GM18909 (cell line): Measurements from ENCODE around the gene KANK4.

Experiments
- ATAC-seq: cut with Tn5 transposase; IDR thresholded peaks from one replicate; pipeline ENCODE4 v1.9.1; 2021; ENCODE audit warnings: mild to moderate bottlenecking; ENCODE audit not compliant: unreplicated experiment, poor library complexity

The KANK4 gene

DNA sequence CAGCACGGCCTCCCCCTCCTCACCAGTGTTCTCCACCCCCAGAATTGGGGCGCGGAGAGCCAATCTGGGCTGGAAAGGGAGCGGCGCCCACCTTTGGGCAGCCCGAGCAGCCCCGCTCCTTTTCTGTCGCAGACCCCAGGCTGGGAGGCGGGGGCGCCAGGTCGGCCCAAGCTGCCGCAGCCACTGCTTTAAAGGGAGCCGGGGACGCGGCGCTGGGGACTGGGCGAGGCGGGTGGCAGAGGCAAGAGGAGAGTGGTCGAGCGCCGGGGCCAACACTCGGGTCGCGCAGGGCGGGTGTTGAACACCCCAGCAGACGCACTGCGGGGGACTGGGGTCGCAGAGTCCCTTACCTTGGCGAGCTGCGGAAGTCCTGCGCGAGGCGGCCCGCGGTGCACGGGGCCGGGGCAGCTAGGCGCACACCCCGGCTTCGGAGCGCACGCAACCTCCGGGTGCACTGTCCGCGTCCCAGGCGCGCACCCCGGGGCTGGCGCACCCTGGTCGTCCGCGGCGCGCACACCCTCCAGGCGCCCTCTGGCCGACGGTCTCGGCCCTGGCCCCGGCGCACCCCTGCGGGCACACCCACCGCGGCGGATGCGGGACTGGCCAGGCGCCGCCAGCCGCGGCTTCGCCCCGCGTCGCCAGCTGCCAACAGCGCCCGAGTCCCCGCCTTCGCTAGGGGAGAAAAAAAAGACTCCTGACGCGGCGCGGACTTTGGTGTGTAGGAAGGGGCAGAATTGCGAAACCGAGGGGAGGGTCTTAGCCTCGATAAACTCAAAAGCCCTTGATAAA lies at the start of gene KANK4:
Gene KANK4 (minus strand): TSS at position 679 of the 789 bp plus-strand sequence. CDS start 37,870 bp downstream, outside the sequence.
- ATAC-seq = no peak

DNA sequence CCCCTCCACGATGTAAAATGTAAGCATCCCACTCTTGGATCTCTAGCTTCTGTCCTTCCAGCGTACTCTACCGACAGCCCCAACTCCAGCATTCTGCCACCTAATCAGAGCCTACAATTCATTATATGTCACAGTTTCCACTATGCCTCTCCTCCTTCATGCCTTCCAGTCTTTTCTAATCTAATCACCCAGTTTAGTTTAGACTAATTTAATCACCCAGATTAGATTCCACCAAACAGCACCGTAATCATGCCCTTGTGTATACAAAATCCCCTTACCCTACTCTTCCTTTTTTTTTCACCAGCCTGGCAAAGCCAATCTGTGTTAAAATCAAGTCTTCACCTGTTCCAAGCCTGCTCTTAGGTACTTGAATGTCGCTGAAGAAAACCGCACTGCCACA lies 49.8 kb upstream of the KANK4 start:
- no peak for ATAC-seq

DNA sequence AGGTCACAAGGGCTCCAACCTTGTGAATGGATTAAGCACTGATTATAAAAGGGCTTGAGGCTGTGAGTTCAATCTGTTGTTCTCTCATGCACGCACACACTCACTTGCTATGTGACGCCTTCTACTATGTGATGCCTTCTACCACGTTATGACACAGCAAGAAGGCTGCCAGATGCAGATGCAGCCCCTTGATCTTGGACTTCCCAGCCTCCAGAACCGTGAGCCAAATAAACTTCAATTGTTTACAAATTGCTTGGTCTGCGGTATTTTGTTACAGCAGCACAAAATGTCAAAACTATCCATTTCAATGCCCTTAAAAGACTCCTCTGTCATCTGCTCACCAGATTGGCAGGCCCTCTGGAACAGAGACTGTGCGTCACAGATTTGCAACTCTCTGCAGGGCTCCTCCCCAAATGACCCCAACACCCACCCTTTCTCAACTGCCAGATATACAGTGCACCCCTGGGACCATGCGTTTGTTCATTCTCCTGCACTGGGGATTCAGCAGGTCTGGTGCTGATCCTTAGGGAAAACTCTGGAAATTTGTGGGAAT lies 47.8 kb upstream of the KANK4 start:
- ATAC-seq = no peak

DNA sequence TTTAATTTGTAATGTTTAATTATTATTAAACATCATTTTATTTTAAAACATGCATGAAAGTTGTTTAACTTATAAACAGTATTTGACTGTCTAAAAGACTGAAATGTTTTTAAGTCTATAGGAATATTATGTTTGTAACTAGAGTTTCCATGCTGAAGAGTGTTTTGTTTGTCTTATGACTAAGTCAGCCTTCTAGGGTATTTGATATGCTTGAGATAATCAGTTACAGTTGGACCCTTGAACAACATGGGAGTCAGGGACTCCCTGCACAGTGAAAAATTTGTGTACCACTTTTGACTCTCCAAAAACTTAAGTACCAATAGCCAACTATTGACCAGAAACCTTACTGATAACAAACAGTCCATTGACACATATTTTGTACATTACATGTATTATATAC lies 45.5 kb upstream of the KANK4 start:
- no peak for ATAC-seq

DNA sequence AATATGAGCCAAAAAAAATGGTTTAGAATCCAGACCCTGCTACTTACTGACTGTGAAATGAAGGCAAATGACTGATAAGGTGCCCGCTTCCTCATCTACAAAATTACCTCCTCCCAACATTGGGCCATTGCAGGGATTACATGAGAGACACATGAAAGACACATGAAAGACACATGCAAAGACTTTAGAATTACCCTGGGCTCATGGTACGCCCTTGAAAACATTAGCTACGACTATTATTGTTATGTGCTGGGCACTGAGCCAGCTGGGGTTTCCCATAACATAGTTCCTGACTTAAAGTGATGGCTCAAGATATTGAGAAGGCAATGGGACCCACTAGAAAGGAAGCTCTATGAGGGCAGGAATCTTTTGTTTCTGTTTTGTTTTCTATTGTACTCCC lies 43.7 kb upstream of the KANK4 start:
- no peak for ATAC-seq

DNA sequence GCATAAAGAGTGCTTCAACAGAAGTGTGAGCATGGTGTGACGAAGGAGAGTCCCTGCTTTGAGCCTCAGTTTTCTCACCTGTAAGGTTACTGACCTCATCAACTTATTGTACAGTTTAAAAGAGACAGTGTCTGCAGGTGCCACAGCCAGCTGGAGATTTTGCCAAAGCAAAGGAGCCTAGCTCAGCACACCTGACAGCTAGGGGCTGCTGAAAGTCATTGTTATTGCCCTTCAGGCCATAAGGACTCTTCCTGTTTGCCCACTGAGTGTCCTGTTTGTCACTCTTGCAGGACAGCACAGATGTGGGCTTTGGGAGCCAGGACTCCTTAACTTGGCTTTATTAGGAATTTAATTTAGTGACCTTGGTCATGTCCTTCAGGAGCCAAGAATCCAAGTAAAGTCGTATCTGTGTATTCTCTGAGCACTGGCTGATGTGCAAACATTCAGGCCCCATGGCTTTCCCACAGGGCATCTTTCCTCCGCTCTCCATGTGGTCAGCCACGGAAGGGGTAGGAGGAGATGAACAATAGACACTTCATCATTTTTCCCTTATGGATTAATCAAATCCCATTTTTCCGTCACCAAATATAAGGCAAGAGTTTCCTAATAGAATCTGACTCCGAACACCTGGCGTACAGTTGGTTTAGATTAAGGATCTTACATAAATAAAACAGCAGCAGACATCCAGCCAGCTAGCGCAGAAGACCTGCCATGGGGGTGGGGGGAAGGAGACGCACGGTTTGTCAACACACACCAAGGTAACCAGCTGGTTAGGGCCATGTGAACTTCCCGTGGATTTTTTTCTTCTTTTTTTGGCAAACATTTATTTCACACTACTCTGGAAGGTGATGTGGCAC lies 43.1 kb upstream of the KANK4 start:
- ATAC-seq = no peak

DNA sequence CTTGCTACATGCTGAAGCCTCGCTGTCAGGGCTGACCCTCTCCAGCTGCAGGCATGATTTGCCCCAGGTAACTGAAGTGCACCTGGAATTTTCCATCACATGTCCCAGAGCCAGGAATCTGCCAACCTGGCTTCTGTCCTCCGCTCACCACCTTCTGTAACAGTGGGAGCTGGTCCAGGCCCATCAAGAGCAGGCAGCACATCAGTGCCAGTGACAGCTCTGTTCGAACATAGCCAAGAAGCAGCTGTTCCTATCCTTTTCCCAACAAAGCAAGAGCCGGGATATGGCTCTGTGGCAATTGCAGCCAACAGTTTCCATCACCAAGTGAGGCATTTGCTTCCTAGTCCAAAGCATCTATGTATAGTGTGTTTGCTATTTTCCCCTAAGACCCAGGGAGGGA lies 42.2 kb upstream of the KANK4 start:
- no peak for ATAC-seq

DNA sequence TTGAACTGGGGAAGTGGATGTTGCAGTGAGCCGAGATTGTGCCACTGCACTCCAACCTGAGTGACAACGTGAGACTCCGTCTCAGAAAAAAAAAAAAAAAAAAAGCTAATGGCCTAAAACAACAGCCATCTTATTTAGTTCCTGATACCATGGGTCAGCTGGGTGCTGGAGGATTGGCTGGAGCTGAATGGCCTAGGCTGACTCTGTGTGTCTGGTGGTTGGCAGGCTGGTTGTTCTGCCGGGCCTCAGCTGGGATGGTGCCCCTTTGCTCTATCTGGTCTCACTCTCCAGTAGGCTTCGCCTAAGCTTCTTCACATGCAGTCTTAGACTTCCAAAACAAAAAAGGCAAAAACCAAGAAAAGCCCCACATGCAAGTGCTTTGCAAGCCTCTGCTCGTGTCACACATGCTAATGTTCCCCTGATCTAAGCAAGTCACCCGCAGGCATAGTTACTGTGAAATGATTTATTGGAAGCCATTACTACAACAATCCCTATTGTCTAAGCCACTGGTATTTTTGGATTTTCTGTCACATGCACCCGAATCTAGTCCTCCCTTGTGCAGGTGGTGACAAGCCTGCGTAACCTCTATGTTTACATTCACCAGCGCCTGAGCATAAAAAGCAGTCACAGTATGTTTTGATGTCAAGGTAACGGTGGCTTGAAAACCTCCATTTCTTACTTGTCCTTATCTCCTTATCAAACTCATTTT lies 39.6 kb upstream of the KANK4 start:
- ATAC-seq = no peak

DNA sequence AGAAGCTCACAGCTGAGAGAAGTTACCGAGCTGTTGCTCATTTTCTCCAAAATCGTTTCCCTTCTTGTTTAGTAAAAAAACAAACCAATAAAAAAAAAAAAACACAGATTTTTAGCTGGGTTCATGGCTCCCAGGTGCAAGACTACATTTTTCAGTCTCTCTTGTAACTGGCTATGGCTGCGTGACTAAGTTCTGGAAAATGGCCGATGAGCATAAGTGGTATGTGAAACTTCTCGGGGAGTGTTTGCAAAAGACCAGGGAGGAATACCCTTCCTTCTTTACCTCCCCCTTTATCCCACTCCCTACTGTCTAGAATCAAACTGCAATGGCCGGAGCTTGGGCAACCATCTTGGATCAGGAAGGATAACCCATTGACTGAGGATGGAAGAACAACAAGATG lies 38.7 kb upstream of the KANK4 start:
- no peak for ATAC-seq

DNA sequence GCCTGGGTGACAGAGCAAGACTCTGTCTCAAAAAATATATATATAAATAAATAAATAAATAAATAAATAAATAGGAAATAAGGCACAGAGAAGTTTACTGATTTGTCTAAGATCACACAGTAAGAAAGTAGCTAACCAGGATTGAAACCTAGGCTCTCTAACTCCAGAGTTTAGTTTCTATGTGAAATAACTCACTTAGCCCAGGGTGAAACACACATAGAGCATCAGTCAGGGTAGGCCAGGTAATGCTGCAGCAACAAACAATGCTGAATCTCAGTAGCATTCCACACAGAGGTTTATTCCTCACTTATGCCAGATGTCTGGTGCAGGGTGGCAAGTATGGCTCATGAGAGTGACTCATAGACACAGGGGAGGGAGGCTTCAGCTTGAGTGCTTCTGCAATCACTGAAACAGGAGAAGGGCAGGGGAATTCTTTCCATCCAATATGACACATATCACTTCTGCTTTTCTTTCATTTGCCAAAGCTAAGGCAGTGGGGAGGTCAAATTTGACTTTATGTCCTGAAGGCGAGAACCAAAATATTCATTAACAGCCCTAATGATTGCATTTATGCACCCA lies 37.1 kb upstream of the KANK4 start:
- ATAC-seq = peak; percentile 53

DNA sequence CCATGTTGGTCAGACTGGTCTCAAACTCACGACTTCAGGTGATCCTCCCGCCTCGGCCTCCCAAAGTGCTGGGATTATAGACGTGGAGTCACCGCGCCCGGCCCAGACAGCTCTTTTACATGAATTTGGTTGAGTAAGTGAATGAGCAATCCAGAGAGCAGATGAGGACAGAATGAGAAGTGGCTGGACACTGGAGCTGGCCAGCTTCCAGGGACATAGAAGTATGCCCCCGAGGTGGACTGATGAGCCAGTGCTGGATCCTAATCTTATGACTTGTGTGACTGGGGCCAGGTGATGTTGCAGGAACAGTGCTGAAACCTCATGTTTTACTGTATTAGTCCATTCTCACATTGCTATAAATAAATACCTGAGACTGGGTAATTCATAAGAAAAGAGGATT lies 35.9 kb upstream of the KANK4 start:
- no peak for ATAC-seq

DNA sequence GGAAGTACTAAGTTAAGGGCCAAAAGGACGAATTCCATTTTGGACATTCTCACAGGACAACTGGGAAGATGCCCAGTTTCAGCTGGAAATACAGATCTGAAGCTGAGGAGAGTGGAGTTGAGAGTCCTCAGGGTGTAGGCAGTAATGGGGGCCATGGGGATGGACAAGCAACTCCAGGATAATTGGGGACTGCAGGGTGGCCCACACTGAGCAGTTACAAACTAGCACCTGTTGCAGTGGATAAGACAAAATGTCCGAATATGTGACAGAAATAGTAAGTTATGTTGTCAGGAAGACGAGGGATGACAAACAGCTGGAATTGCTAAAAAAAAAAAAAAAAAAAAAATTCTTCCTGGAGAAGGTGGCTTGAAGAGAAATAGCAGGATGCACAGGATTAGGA lies 34.6 kb upstream of the KANK4 start:
- ATAC-seq = no peak

DNA sequence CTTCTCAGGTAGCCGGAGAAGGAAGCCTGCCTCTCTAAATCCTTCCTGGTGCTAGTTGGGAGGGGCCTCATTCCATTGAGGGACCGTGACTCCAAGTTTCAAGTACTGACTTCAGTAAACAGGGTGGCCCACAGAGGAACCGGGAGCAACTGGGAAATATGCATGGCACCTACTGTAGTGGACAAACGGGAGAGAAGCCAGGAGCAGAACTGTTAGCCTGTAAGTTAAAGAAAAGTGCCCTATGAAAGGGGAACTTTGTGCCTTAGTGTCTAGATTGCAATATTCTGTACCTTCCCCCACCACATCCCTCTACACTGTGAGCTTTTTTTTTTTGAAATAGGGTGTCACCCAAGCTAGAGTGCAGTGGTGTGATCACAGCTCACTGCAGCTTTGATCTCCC lies 33.2 kb upstream of the KANK4 start:
- ATAC-seq = no peak

DNA sequence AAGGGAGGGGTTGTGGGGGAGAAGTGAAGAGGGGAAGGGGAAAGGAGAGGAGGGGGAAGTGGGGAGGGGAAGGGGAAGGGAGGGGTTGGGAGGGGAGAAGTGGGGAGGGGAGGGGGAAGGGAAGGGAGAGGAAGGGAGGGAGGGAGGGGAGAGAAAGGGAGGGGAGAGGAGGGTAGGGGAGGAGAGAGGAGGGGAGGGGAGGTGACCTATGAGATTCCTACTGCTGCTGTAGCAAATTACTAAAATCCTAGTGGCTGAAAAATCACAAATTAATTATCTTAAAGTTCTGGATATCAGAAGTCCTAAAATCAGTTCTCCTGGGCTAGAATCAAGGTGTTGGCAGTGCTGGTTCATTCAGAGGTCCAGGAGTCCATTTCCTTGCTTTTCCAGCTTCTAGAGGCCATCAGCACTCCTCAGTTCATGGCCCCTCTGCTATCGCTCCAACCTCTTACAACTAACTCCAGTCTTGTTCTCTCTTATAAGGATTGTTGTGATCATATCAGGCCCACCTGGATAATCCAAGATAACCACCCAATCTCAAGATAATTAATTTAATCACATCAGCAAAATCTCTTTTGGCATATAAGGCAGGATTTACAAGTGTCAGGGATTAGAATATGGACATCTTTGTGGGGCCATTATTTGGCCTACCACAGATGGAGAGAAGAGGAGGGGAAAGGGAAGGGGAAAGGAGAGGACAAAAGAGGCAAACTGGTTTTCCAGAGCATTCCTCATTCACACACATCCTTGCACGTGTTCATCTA lies 30.4 kb upstream of the KANK4 start:
- no peak for ATAC-seq

DNA sequence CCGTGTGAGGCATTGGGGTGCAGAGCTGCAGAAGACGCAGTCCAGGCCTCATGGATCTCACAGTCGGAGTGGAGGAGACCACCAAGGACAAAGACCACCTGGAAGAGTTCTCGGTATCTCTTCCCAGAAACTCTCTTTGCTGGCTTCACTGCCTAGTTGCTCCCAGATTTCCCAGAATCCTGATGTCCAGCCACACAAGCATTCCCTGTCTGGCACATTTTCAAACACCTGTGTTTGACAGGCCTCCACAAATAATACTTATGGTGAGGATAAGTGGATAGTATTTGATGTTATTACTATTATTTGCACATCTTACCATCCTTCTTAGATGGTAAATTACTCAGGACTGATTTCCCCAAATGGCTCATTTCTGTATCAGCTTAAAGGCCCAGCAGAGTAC lies 27.7 kb upstream of the KANK4 start:
- no peak for ATAC-seq

DNA sequence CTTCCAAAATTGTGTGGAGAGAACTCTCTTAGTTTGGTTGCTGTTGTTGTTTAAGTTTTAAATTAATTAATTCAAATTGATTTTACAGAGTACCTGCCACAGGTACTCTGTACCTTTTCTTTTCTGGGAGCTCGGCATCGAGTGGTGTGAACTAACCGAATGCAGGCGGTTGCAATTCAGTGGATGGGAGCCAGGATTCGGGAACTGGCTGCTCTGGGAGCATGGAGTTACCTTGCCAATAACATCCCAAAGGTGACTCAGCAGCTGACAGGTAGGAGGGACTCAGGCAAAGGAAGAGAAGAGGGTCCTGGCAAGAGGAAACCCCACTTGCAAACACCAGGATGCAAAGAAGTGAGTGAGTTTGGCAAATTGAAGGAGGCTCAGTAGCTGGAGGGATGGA lies 24.7 kb upstream of the KANK4 start:
- ATAC-seq = no peak

DNA sequence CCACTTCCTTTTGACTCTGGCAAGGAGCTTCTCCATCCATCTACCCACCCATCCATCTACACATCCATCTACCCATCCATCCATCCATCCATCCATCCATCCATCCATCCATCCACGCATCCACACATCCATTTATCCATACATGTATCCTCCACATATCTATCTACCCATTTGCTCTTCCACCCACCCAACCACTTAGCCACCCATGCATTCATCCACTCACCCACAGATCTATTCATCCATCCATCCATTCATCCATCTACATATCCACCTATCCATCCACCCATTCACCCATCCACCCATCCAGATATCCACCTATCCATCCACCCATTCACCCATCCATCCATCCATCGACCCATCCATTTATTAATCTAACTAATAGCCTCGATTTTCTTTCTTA lies 23.0 kb upstream of the KANK4 start:
- no peak for ATAC-seq

DNA sequence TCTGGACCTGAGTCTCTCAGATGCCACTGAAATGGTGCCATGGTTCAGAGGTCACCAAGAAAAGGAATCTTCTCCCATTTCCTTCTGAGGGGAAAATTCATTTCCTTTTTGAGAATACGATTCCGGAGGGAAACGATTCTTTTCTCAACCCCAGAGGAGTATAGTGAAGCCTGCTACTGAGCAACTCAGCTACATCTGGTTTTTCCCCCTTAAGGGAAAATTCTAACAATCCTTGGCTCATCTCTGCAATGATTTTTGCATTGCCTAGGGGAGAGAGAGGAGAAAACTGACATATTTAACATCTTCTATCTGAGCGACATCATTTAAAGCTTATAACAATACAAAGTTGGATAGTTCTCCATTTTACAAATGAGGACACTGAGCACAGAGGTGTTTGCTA lies 22.4 kb upstream of the KANK4 start:
- no peak for ATAC-seq

DNA sequence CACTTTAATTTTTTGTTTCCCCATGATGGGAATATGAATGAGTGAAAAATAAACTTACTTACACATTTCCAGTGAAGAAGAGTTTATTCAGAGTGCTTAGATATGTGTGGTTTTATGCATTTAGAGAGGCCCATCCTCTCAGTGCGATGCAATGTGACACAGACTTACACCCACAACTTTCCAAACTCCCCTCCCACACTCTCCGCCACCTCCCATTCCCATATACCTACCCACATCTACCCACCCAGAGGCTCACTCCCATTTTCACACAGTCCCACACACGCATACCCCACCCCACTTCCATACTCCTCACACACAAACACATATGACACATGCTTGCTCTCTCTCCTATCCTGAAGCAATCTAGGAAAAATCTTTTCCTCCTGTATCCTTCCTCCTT lies 21.9 kb upstream of the KANK4 start:
- no peak for ATAC-seq
